HL-60 (cell line): ENCODE data around the gene FASN.
A peak's percentile ranks its signal among the peaks of the same experiment; 100 is the strongest.

Source experiments
- CTCF ChIP-seq: IDR thresholded peaks from one replicate; pipeline ENCODE4 v1.5.1; 2011; ENCODE audit warnings: low read length, control low read depth, inconsistent platforms; ENCODE audit not compliant: insufficient read depth
- GABPA ChIP-seq: IDR thresholded peaks from 2 replicates; pipeline ENCODE4 v1.6.1; 2012; ENCODE audit warnings: low read depth
- POLR2AphosphoS5 ChIP-seq: IDR thresholded peaks from 2 replicates; pipeline ENCODE4 v1.6.1; 2012; ENCODE audit warnings: low read depth
- REST ChIP-seq: IDR thresholded peaks from 2 replicates; pipeline ENCODE4 v1.6.1; 2012; ENCODE audit warnings: low read depth; ENCODE audit not compliant: insufficient replicate concordance
- SPI1 ChIP-seq: IDR thresholded peaks from 2 replicates; pipeline ENCODE4 v1.6.1; 2012; ENCODE audit warnings: low read depth, mild to moderate bottlenecking, borderline replicate concordance

DNA sequence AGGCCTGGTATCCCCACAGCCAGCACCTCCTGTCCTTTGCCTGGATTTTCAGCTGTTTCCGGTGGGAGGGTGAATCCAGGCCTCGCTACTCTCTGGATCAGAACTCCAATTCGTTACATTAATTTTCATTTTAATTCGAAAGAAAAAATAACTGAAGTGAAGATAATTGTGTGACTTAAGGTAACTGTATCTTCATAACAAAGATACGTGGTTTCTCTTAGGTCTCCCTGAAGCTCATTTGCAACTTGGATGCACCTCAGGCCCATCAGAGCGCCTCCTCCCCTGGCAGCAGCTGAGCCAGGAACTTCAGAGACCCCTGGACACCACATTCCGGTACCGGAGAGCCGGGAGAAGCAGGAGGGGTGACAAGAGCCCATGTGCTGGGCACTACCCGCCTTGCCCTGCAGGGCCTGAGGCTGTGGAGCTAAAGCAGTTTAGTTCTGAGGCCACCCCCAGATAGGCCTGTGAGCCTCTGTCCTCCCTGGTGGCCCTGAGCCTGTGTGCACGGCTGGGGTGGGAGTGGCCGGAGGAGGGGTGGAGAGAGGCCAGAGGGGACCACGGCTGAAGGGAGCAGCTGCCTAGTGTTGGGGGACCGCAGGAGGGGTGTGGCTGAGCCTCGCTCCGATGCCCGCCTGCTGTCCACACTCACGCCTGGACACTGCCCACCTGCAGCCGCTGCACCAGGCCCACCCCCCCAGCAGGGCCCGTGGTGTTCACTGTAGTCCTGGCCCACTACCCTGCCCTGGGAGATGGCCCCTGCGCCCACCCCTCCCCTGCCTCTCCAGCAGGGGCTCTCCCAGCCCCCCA, 21.0 kb downstream of the FASN start:
- TF ChIP-seq CTCF (no peak), REST (no peak), POLR2AphosphoS5 (peak; percentile 9; the same call in 1 of the 2 replicates), GABPA (no peak), SPI1 (no peak)
